ENCODE data around the gene PNPLA6. TPM values are rescaled to one million over a fixed set of nuclear protein-coding genes. Genes with fewer than 3 reads are reported as not detected.

Gene PNPLA6
- total and polyA plus RNA-seq, 2 of the 4 experiments (the other 2 are of a cell fraction), result 17.9 to 52.7 TPM

DNA sequence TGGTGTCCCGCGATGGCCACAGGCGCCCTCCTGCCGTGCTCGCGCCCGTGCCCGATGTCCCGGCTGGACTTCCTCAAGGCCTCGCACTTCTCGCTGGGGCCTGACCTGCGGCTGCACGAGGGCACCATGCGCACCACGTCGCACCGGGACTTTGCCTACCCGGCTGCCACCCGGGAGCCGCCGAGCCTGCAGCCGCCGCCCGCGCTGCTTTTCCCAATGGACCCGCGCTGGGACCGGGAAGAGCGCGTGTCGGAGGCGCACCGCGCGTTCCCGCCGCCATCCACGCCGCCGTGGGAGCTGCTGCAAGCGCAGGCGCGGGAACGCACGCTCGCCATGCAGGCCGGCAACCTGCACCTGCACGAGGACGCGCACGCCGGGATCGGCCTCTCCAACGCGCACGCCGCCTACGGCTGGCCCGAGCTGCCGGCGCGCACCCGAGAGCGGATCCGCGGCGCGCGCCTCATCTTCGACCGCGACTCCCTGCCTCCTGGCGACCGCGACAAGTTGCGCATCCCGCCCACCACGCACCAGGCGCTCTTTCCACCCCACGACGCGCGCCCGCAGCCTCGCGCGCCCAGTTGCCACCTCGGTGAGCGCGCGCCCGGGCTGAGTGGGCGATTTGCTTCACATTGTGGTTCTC, 34.6 kb upstream of the PNPLA6 start:
- ChIA-PET CTCF (no interaction called here), POLR2A (ENCODE audit: unreplicated experiment) (interaction anchor here (0.6 kb wide), 1 partner anchor 23 kb away, joined by 7 read pairs; no protein-coding TSS in a partner anchor)
- Histone ChIP-seq H3K18ac (ENCODE audit: low read depth, low read length) (no peak overlapping the region), H3K4me2 (ENCODE audit: low read depth, low read length) (peak overlapping the region; percentile 81), H3K56ac (ENCODE audit: extremely low read depth, insufficient read depth, low read length) (no peak overlapping the region), H2BK5ac (ENCODE audit: low read depth, low read length, poor library complexity, severe bottlenecking) (no peak overlapping the region), H3K4ac (ENCODE audit: low read depth, low read length) (no peak overlapping the region), H4K20me1 (ENCODE audit: insufficient read depth, low read length) (no peaks in the 10 kb centered on the region), H4K5ac (ENCODE audit: low read depth, low read length) (no peak overlapping the region), H2AK9ac (replicated peaks; ENCODE audit: low read depth, low read length, poor library complexity) (peak overlapping the region; percentile 50), H3K4me3 (ENCODE audit: insufficient read depth, low read depth, low read length) (peak overlapping the region; percentile 49), H2AK5ac (ENCODE audit: low read depth, low read length) (no peak overlapping the region), H3K36me3 (ENCODE audit: control insufficient read depth, insufficient read depth, low read length) (no peaks in the 10 kb centered on the region), H3K9me1 (ENCODE audit: insufficient read depth, low read length) (no peaks in the 10 kb centered on the region), H4K8ac (ENCODE audit: low read depth in 2 of 2, low read length in 2 of 2) (no peak overlapping the region), H3K27me3 (ENCODE audit: control insufficient read depth, insufficient read depth, low read length) (peaks cover 28% of the 10 kb centered on the region), H3K79me1 (ENCODE audit: low read depth in 1 of 2, low read length in 2 of 2) (no peaks in the 10 kb centered on the region), H4K91ac (ENCODE audit: insufficient read depth, low read depth, low read length) (no peak overlapping the region), H2BK15ac (ENCODE audit: low read depth, low read length) (no peak overlapping the region), H2BK20ac (ENCODE audit: low read depth, low read length) (no peak overlapping the region), H3K4me1 (ENCODE audit: control insufficient read depth, insufficient read depth, low read length) (no peaks in the 10 kb centered on the region), H3K23ac (ENCODE audit: low read depth, low read length) (no peak overlapping the region), H3K9ac (ENCODE audit: low read depth, low read length) (no peak overlapping the region), H3K27ac (ENCODE audit: insufficient read depth, low read length) (no peak overlapping the region), H3K9me3 (ENCODE audit: control insufficient read depth, insufficient read depth, low read length) (no peaks in the 10 kb centered on the region), H3K14ac (replicated peaks; ENCODE audit: low read depth, low read length) (no peak overlapping the region), H2AFZ (replicated peaks; ENCODE audit: low read length, poor library complexity) (peak overlapping the region; percentile 89), H2BK120ac (ENCODE audit: low read depth, low read length) (no peak overlapping the region)
- DNase-seq (peak; percentile 46), ATAC-seq (ENCODE audit: low read depth) (peak; percentile 59)
- no peak for TF ChIP-seq CHD1 (IDR thresholded peaks at IDR 0.05; ENCODE audit: low read depth, low read length)
- no peak for TF ChIP-seq BHLHE40 (IDR thresholded peaks at IDR 0.05; ENCODE audit: low read depth, low read length)
- dilution Hi-C loops (cut with HindIII; ENCODE audit: low sequenced_read_pairs, unreplicated experiment) (no loop called here), in situ Hi-C loops (cut with MboI; ENCODE audit: low sequenced_read_pairs) (no loop called here), intact Hi-C loops (cut with micrococcal nuclease) (no loop called here)
- WGBS, 2 experiments (ENCODE audit: extremely low coverage in 2 of 2, insufficient read length in 1 of 2), result 2% methylated on average over 56 of the region's 93 CpGs; no CpG with 5 or more reads in 1 of the 2 experiments
- no TSS peak for BruUV-seq (replicated peaks)
